Measurements from ENCODE around the gene LMNA. TPM values are rescaled to one million over a fixed set of nuclear protein-coding genes. Genes with fewer than 3 reads are reported as not detected.
"Not testable (repeated sequence)": the region's sequence is repeated elsewhere in the genome, so short reads cannot be mapped to it uniquely, and the experiment has no call there.

LMNA gene
- total RNA-seq, 2 donors from 2014 or later, result 919 to 1,908 TPM

GRCh38 chr1:156115514-156116374, 1.2 kb downstream of the LMNA start:
- Mint-ChIP-seq H3K36me3 (ENCODE audit: low read depth) (peaks cover 5% of the 10 kb centered on the region), H3K4me3 (peak overlapping the region; percentile 93), H3K27ac (peak overlapping the region; percentile 100), H3K27me3 (no peaks in the 10 kb centered on the region), H3K4me1 (peaks cover 42% of the 10 kb centered on the region)
- DNase-seq, result no peak
- H3K9me3 ChIP-seq (ENCODE audit: control insufficient read depth, low read length, poor library complexity, severe bottlenecking), result no peaks in the 10 kb centered on the region
- ATAC-seq, result no peak

- peak overlapping the region; percentile 100 for H3K27ac Mint-ChIP-seq
- H3K4me3 Mint-ChIP-seq, result peak overlapping the region; percentile 93
- not testable (repeated sequence) for ATAC-seq; H3K9me3 ChIP-seq (ENCODE audit: control insufficient read depth, low read length, poor library complexity, severe bottlenecking); H3K36me3 Mint-ChIP-seq (ENCODE audit: low read depth); DNase-seq; H3K27me3 Mint-ChIP-seq
- peaks cover 42% of the 10 kb centered on the region for H3K4me1 Mint-ChIP-seq
Observed at GRCh38 chr1:156116731-156117130, 2.2 kb downstream of the LMNA start.

GRCh38 chr1:156117414-156118176, 3.1 kb downstream of the LMNA start:
- Mint-ChIP-seq H3K27me3 (no peaks in the 10 kb centered on the region), H3K4me3 (peak overlapping the region; percentile 93), H3K4me1 (peaks cover 46% of the 10 kb centered on the region), H3K27ac (peak overlapping the region; percentile 100), H3K36me3 (ENCODE audit: low read depth) (peaks cover 5% of the 10 kb centered on the region)
- no peak for DNase-seq
- ATAC-seq, result no peak
- no peaks in the 10 kb centered on the region for H3K9me3 ChIP-seq (ENCODE audit: control insufficient read depth, low read length, poor library complexity, severe bottlenecking)

GRCh38 chr1:156118177-156118868, 3.8 kb downstream of the LMNA start:
- Mint-ChIP-seq H3K27ac (peak overlapping the region; percentile 100), H3K4me1 (peaks cover 49% of the 10 kb centered on the region), H3K27me3 (no peaks in the 10 kb centered on the region), H3K36me3 (ENCODE audit: low read depth) (peaks cover 5% of the 10 kb centered on the region), H3K4me3 (peak overlapping the region; percentile 79)
- ATAC-seq, result no peak
- H3K9me3 ChIP-seq (ENCODE audit: control insufficient read depth, low read length, poor library complexity, severe bottlenecking), result no peaks in the 10 kb centered on the region
- no peak for DNase-seq

- ATAC-seq, result no peak
- Mint-ChIP-seq H3K27ac (peak overlapping the region; percentile 100), H3K4me3 (peak overlapping the region; percentile 79), H3K27me3 (no peaks in the 10 kb centered on the region), H3K36me3 (ENCODE audit: low read depth) (peaks cover 3% of the 10 kb centered on the region), H3K4me1 (peaks cover 49% of the 10 kb centered on the region)
- peak in 1 of 3 donors; percentile 38 for DNase-seq
- no peaks in the 10 kb centered on the region for H3K9me3 ChIP-seq (ENCODE audit: control insufficient read depth, low read length, poor library complexity, severe bottlenecking)
Observed at GRCh38 chr1:156119503-156120209, 5.1 kb downstream of the LMNA start.

- peaks cover 3% of the 10 kb centered on the region for H3K36me3 Mint-ChIP-seq (ENCODE audit: low read depth)
- ATAC-seq (no peak), DNase-seq (no peak)
- no peaks in the 10 kb centered on the region for H3K9me3 ChIP-seq (ENCODE audit: control insufficient read depth, low read length, poor library complexity, severe bottlenecking)
- peak overlapping the region; percentile 98 for H3K27ac Mint-ChIP-seq
- H3K4me3 Mint-ChIP-seq, result peak overlapping the region; percentile 75
- no peaks in the 10 kb centered on the region for H3K27me3 Mint-ChIP-seq
- peaks cover 54% of the 10 kb centered on the region for H3K4me1 Mint-ChIP-seq
Observed at GRCh38 chr1:156120318-156120717, 5.8 kb downstream of the LMNA start.

GRCh38 chr1:156121005-156121404, 6.5 kb downstream of the LMNA start:
- H3K9me3 ChIP-seq (ENCODE audit: control insufficient read depth, low read length, poor library complexity, severe bottlenecking); H3K27me3 Mint-ChIP-seq; DNase-seq; ATAC-seq; H3K36me3 Mint-ChIP-seq (ENCODE audit: low read depth): not testable (repeated sequence)
- peak overlapping the region; percentile 98 for H3K27ac Mint-ChIP-seq
- H3K4me1 Mint-ChIP-seq, result peaks cover 56% of the 10 kb centered on the region
- H3K4me3 Mint-ChIP-seq, result peak overlapping the region; percentile 69

GRCh38 chr1:156121457-156121856, 6.9 kb downstream of the LMNA start:
- Mint-ChIP-seq H3K27me3 (no peaks in the 10 kb centered on the region), H3K36me3 (ENCODE audit: low read depth) (peaks cover 3% of the 10 kb centered on the region), H3K4me3 (peak overlapping the region; percentile 69)

GRCh38 chr1:156122086-156122485, 7.6 kb downstream of the LMNA start:
- H3K4me3 Mint-ChIP-seq, result peak overlapping the region; percentile 76
- H3K27ac Mint-ChIP-seq, result peak overlapping the region; percentile 98
- no peaks in the 10 kb centered on the region for H3K9me3 ChIP-seq (ENCODE audit: control insufficient read depth, low read length, poor library complexity, severe bottlenecking)
- no peak for ATAC-seq
- no peak for DNase-seq
- peaks cover 59% of the 10 kb centered on the region for H3K4me1 Mint-ChIP-seq
- H3K36me3 Mint-ChIP-seq (ENCODE audit: low read depth), result peaks cover 3% of the 10 kb centered on the region
- H3K27me3 Mint-ChIP-seq, result no peaks in the 10 kb centered on the region

More at GRCh38 chr1:156121457-156121856, 6.9 kb downstream of the LMNA start:
- Mint-ChIP-seq H3K27ac (peak overlapping the region; percentile 98), H3K4me1 (peaks cover 57% of the 10 kb centered on the region)
- DNase-seq (no peak), ATAC-seq (no peak)
- H3K9me3 ChIP-seq (ENCODE audit: control insufficient read depth, low read length, poor library complexity, severe bottlenecking), result no peaks in the 10 kb centered on the region

GRCh38 chr1:156122519-156123355, 8.2 kb downstream of the LMNA start:
- Mint-ChIP-seq H3K27ac (peak overlapping the region; percentile 98), H3K4me3 (peak overlapping the region; percentile 77), H3K36me3 (ENCODE audit: low read depth) (peaks cover 3% of the 10 kb centered on the region), H3K27me3 (no peaks in the 10 kb centered on the region), H3K4me1 (peaks cover 64% of the 10 kb centered on the region)
- no peak for ATAC-seq
- H3K9me3 ChIP-seq (ENCODE audit: control insufficient read depth, low read length, poor library complexity, severe bottlenecking), result no peaks in the 10 kb centered on the region
- DNase-seq, result no peak

- Mint-ChIP-seq H3K4me3 (peak overlapping the region; percentile 77), H3K36me3 (ENCODE audit: low read depth) (no peaks in the 10 kb centered on the region), H3K27ac (peak overlapping the region; percentile 98), H3K27me3 (no peaks in the 10 kb centered on the region), H3K4me1 (peaks cover 66% of the 10 kb centered on the region)
- H3K9me3 ChIP-seq (ENCODE audit: control insufficient read depth, low read length, poor library complexity, severe bottlenecking), result no peaks in the 10 kb centered on the region
- peak; percentile 8 for ATAC-seq
- DNase-seq, result peak in 1 of 3 donors; percentile 38
Observed at GRCh38 chr1:156123356-156124196, 9.1 kb downstream of the LMNA start.
